ENCODE results near the gene DTL.

DTL gene

DNA sequence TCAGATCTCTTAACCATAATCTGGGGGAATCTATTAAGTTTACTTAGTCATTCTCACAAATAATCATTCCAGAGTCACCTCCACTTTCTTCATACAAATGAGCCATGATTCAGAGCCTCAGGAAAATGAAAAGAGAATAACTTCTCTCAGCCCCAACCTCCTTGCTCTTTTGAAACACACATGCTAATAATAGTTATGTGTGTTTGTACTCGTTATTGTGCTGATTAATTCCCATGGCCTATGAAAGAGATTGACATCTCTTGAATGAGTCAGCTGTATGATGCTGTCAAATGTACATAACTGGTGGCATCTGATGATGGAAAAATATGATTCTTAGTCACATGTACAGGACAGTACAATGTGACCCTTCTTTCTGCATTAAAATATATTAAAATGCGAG, 41.5 kb downstream of the DTL start:
- H3K27ac ChIP-seq: no peak overlapping the region
- TF ChIP-seq, protein P1, sequence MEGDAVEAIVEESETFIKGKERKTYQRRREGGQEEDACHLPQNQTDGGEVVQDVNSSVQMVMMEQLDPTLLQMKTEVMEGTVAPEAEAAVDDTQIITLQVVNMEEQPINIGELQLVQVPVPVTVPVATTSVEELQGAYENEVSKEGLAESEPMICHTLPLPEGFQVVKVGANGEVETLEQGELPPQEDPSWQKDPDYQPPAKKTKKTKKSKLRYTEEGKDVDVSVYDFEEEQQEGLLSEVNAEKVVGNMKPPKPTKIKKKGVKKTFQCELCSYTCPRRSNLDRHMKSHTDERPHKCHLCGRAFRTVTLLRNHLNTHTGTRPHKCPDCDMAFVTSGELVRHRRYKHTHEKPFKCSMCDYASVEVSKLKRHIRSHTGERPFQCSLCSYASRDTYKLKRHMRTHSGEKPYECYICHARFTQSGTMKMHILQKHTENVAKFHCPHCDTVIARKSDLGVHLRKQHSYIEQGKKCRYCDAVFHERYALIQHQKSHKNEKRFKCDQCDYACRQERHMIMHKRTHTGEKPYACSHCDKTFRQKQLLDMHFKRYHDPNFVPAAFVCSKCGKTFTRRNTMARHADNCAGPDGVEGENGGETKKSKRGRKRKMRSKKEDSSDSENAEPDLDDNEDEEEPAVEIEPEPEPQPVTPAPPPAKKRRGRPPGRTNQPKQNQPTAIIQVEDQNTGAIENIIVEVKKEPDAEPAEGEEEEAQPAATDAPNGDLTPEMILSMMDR (conservative IDR thresholded peaks at IDR 0.05): no peak

DNA sequence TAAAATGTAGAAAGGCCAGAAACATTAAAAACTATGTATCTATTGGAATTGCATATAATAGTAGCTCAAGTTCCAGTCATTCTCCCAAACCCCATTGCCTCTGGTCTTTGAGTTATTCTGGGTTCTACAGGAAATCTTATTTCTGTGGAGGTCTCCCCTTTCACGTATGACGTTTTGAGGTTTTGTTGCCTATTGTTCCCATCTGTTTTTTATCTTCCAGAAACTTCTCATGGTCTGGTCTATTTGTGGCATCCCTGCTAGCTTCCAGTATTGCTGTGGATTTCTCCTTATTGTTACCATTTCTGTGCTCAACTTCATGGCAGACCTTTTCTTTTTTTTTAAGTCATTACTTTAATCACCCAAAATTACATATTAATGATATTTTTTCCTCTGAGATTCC, 43.3 kb downstream of the DTL start:
- TF ChIP-seq, protein P1 (conservative IDR thresholded peaks at IDR 0.05): no peak
- no peak overlapping the region for H3K27ac ChIP-seq

DNA sequence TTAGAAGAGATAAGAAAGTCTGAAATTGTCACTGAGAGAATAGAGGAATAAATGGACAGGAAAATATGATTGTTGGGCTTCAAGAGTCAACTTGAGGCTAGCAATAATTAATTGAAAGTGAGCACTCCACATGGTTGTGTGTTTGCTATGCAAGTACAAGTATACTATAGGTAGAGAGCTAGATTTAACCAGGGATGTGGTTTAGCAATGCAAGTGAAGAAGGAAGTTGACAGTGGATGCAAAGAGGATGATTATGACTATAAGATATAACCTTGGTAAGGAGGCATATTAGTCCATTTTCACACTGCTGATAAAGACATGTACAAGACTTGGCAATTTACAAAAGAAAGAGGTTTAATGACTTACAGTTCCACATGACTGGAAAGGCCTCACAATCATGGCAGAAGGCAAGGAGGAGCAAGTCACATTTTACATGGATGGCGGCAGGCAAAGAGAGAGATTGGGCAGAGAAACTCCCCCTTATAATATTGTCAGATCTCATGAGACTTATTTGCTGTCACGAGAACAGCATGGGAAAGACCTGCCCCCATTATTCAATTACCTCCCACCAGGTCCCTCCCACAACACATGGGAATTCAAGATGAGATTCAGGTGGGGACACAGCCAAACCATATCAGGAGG, 47.3 kb downstream of the DTL start:
- H3K27ac ChIP-seq: no peak overlapping the region
- TF ChIP-seq, protein P1 (conservative IDR thresholded peaks at IDR 0.05): no peak

DNA sequence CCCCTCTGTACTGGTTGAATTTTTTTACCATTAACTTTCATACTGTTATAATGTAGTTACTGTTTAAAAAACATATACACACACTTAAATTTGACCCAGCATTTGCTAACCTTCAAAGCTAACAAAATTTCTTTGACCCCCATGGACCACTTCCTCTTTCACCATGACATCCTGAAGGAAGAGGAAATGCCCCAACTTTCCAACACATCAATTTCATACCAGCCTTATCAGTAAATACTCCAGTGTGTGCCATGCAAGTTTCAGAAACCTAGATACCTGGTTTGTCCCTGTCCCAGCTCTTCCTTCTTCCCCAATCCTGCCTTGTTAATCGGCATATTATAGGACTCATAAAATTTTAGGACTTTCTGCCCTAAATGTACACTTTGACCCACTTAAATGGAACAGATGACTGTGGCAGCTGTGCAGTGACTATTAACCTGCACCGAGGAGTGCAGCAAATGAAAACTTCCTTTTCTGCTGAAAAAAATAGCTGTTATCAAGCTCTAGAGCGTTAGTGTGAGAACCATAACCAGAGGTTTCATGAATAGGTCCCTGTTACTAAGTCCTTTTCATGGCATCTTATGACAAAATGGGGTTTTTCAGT, 54.1 kb downstream of the DTL start:
- peak overlapping the region; percentile 71 for H3K27ac ChIP-seq

DNA sequence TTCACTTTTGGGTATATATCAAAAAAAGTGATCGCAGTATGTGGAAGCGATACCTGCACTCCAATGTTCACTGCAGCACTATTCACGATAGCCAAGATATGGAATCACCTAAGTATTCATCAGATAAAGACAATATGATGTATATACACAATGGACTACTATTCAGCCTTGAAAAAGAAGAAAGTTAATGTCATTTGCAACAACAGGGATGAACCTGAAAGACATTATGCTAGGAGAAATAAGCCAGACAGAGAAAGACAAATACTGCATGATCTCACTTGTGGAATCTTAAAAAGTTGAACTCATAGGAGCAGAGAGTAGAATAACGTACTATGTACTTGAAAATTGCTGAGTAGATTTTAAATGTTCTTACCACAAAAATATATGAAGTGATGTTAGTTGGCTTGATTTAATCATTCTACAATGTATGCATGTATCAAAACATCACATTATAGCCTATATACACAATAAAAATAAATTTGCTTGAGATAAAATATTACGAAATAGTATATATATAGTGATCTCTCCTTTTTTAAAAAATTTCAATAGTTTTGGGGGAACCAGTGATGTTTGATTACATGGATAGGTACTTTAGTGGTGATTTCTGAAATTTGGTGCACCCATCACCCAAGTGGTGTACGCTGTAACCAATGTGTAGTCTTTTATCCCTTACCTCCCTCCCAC, 56.0 kb downstream of the DTL start:
- TF ChIP-seq, protein P1 (conservative IDR thresholded peaks at IDR 0.05): no peak
- peak overlapping the region; percentile 71; the same call in 1 of the 2 replicates for H3K27ac ChIP-seq

More for the DNA sequence above, 54.1 kb downstream of the DTL start:
- TF ChIP-seq, protein P1 (conservative IDR thresholded peaks at IDR 0.05): no peak

DNA sequence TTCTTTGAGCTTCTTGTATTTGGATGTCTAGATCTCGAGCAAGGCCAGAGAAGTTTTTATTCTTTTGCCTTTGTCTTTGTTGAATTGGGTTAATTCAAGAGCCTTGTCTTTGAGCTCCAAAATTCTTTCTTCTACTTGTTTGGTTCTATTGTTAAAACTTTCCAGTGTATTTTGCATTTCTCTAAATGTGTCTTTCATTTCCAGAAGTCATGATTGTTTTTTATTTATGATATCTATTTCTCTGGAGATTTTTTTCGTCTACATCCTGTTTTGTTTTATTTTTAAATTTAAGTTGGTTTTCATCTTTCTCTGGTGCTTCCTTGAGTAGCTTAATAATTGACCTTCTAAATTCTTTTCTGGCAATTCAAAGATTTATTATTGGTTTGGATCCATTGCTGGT, 61.8 kb downstream of the DTL start:
- TF ChIP-seq, protein P1 (conservative IDR thresholded peaks at IDR 0.05): no peak
- no peak overlapping the region for H3K27ac ChIP-seq

DNA sequence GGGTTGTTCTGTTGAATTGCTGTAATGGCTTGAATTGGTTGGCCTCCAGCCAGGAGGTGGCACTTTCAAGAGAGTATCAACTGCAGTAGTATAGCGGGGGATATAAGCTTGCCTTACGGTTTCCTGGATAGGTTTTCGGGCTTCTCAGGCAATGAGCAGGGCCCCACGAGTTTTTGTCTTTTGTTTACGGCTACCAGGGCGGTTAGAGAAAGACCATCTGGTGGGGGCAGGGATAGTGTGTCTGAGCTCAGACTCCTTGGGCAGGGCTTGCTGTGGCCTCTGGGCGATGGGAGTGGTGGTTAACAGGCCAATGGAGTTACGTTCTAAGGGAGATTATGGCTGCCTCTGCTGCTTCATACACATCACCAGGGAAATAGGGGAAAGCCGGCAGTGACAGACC, 62.8 kb downstream of the DTL start:
- TF ChIP-seq, protein P1 (conservative IDR thresholded peaks at IDR 0.05): no peak
- no peak overlapping the region for H3K27ac ChIP-seq

Measured in VCaP (cell line).